HepG2 (cell line): ENCODE results near the gene AFTPH.

Experiments used
- BCL6 ChIP-seq: IDR thresholded peaks from 2 replicates; pipeline ENCODE4 v1.6.1; 2016; ENCODE audit warnings: missing genetic modification reagents, missing compliant biosample characterization
- BRCA1 ChIP-seq: sonication (generic); formaldehyde crosslinking; IDR thresholded peaks from 2 replicates; pipeline ENCODE4 v1.4.0; 2020; ENCODE audit warnings: missing genetic modification reagents
- FOXM1 ChIP-seq: sonication (generic); formaldehyde crosslinking; IDR thresholded peaks from 2 replicates; pipeline ENCODE4 v1.5.0; 2020; ENCODE audit warnings: missing genetic modification reagents
- POLR2A ChIP-seq, 2 experiments: IDR thresholded peaks; 2 replicates each; pipeline ENCODE4 v1.6.1; 2011; ENCODE audit warnings: low read depth in 2 of 2, low read length in 2 of 2, mild to moderate bottlenecking in 1 of 2, moderate library complexity in 1 of 2; ENCODE audit not compliant: insufficient read depth in 1 of 2
- PRDM4 ChIP-seq: sonication (generic); formaldehyde crosslinking; IDR thresholded peaks from 2 replicates; pipeline ENCODE4 v1.9.0; 2021; ENCODE audit warnings: missing genetic modification reagents, borderline replicate concordance
- RAD21 ChIP-seq: fragments of 450-650 bp; formaldehyde crosslinking; IDR thresholded peaks from 2 replicates; pipeline ENCODE4 v1.5.0; 2020; ENCODE audit warnings: mild to moderate bottlenecking
- RBFOX2 ChIP-seq: fragments of 200-400 bp; formaldehyde crosslinking; IDR thresholded peaks from 2 replicates; pipeline ENCODE4 v1.6.1; 2017; ENCODE audit warnings: low read depth, mild to moderate bottlenecking, low read length
- TCF7 ChIP-seq: sonication (generic); IDR thresholded peaks from 2 replicates; pipeline ENCODE4 v1.6.1; 2016; ENCODE audit warnings: antibody characterized with exemption, low read depth
- ZFP37 ChIP-seq: sonication (generic); formaldehyde crosslinking; IDR thresholded peaks from 2 replicates; pipeline ENCODE4 v1.4.0; 2020; ENCODE audit warnings: missing genetic modification reagents, borderline replicate concordance
- ZNF556 ChIP-seq: sonication (generic); formaldehyde crosslinking; IDR thresholded peaks from 2 replicates; pipeline ENCODE4 v1.4.0; 2020; ENCODE audit warnings: mild to moderate bottlenecking, missing genetic modification reagents, borderline replicate concordance
- TF ChIP-seq, protein P1 (sequence below): sonication (generic); formaldehyde crosslinking; IDR thresholded peaks from 2 replicates; pipeline ENCODE4 v1.5.0; 2020; ENCODE audit warnings: mild to moderate bottlenecking, missing genetic modification reagents, moderate library complexity

DNA sequence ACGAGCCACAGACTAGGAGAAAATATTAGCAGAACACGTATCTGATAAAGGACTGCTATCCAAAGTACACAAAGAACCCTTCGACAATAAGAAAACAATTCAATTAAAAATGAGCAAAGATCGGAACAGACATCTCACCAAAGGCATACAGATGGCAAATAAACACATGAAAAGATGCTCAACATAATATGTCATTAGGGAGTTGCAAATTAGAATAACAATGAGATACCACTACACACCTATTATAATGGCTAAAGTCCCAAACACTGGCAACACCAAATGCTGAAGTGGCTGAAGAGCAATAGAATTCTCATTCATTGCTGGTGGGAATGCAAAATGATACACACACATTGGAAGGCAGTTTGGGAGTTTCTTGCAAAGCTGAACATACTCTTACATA, 96.5 kb downstream of the AFTPH start:
- TF ChIP-seq, protein P1, sequence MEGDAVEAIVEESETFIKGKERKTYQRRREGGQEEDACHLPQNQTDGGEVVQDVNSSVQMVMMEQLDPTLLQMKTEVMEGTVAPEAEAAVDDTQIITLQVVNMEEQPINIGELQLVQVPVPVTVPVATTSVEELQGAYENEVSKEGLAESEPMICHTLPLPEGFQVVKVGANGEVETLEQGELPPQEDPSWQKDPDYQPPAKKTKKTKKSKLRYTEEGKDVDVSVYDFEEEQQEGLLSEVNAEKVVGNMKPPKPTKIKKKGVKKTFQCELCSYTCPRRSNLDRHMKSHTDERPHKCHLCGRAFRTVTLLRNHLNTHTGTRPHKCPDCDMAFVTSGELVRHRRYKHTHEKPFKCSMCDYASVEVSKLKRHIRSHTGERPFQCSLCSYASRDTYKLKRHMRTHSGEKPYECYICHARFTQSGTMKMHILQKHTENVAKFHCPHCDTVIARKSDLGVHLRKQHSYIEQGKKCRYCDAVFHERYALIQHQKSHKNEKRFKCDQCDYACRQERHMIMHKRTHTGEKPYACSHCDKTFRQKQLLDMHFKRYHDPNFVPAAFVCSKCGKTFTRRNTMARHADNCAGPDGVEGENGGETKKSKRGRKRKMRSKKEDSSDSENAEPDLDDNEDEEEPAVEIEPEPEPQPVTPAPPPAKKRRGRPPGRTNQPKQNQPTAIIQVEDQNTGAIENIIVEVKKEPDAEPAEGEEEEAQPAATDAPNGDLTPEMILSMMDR, result no peak
- TF ChIP-seq ZFP37 (CRISPR knock-in tag) (no peak), POLR2A (IDR thresholded peaks at IDR 0.05; ENCODE audit: insufficient read depth in 1 of 2, low read depth in 2 of 2, low read length in 2 of 2) (no peak), ZNF556 (CRISPR knock-in tag) (no peak), TCF7 (no peak), BCL6 (CRISPR knock-in tag) (no peak), RAD21 (CRISPR knock-in tag) (no peak), BRCA1 (CRISPR knock-in tag) (no peak), FOXM1 (no peak), PRDM4 (CRISPR knock-in tag) (no peak), RBFOX2 (no peak)
